Tongue (tissue), 2 donors: ENCODE results near the gene RTP1. TPM values are rescaled to one million over a fixed set of nuclear protein-coding genes. Genes with fewer than 3 reads are reported as not detected.
"Not testable (repeated sequence)": the region's sequence is repeated elsewhere in the genome, so short reads cannot be mapped to it uniquely, and the experiment has no call there.

Experiments
- DNase-seq: peaks from one replicate; pipeline ENCODE4 v3.0.0-alpha.2; 2015
- total RNA-seq: library from RNA; depleted of rRNA; stranded (reverse); fragments of >200 nt; gene quantifications from one replicate; pipeline ENCODE4 v1.2.3, GENCODE V29; 2014

The RTP1 gene
- total RNA-seq, 1 donor from 2014 or later, result 1.0 TPM

GRCh38 chr3:187198490-187198889, 1.2 kb downstream of the RTP1 start:
- DNase-seq, result no peak

GRCh38 chr3:187199463-187200050, 2.3 kb downstream of the RTP1 start:
- not testable (repeated sequence) for DNase-seq

GRCh38 chr3:187205683-187206082, 8.4 kb downstream of the RTP1 start:
- DNase-seq, result no peak

- no peak for DNase-seq
These were observed 9.8 kb downstream of the RTP1 start for GRCh38 chr3:187207062-187207461.

- peak; percentile 17 for DNase-seq
These were observed 10.3 kb downstream of the RTP1 start for GRCh38 chr3:187207624-187208023.

- DNase-seq, result no peak
These were observed 10.9 kb downstream of the RTP1 start for GRCh38 chr3:187208159-187208558.

GRCh38 chr3:187209491-187209890, 12.2 kb downstream of the RTP1 start:
- no peak for DNase-seq

- no peak for DNase-seq
These were observed 12.8 kb downstream of the RTP1 start for GRCh38 chr3:187210091-187210490.

GRCh38 chr3:187210545-187211327, 13.4 kb downstream of the RTP1 start:
- no peak for DNase-seq

GRCh38 chr3:187211532-187212195, 14.4 kb downstream of the RTP1 start:
- no peak for DNase-seq

- no peak for DNase-seq
These were observed 14.9 kb downstream of the RTP1 start for GRCh38 chr3:187212196-187212545.

- DNase-seq, result no peak
These were observed 15.4 kb downstream of the RTP1 start for GRCh38 chr3:187212705-187213104.

- no peak for DNase-seq
These were observed 16.3 kb downstream of the RTP1 start for GRCh38 chr3:187213616-187214015.

- DNase-seq, result no peak
These were observed 18.2 kb downstream of the RTP1 start for GRCh38 chr3:187215460-187215859.

- DNase-seq, result no peak
These were observed 25.5 kb downstream of the RTP1 start for GRCh38 chr3:187222801-187223200.

- DNase-seq, result no peak
These were observed 26.5 kb downstream of the RTP1 start for GRCh38 chr3:187223799-187224198.

GRCh38 chr3:187227658-187228258, 30.5 kb downstream of the RTP1 start:
- no peak for DNase-seq

GRCh38 chr3:187228740-187229139, 31.5 kb downstream of the RTP1 start:
- DNase-seq, result no peak

- no peak for DNase-seq
These were observed 32.7 kb downstream of the RTP1 start for GRCh38 chr3:187230011-187230410.

GRCh38 chr3:187236962-187237361, 39.7 kb downstream of the RTP1 start:
- DNase-seq, result no peak

GRCh38 chr3:187237741-187238140, 40.5 kb downstream of the RTP1 start:
- DNase-seq, result no peak

- DNase-seq, result no peak
These were observed 41.0 kb downstream of the RTP1 start for GRCh38 chr3:187238239-187238638.

GRCh38 chr3:187238835-187239234, 41.5 kb downstream of the RTP1 start:
- not testable (repeated sequence) for DNase-seq
